Stimulated activated memory B cell treated with anti-CD40 and anti-IgM and Interleukin-4, amounts not matched to agents 10 μg/mL and 1 μg/mL and 100 μg/mL, for 72 hours (primary cell): ENCODE measurements around the gene CLDN19.
"Not testable (repeated sequence)": the region's sequence is repeated elsewhere in the genome, so short reads cannot be mapped to it uniquely, and the experiment has no call there.

ENCODE experiments used
- ATAC-seq: fragments of 150-1000 bp; cut with Tn5 transposase; 2 replicates; pipeline ENCODE4 v1.10.0; 2021
- H3K27ac Mint-ChIP-seq: one replicate; pipeline ENCODE4 v1.8.0; 2022; ENCODE audit warnings: mild to moderate bottlenecking, mixed read lengths
- H3K27me3 Mint-ChIP-seq: one replicate; pipeline ENCODE4 v1.8.0; 2022; ENCODE audit warnings: mixed read lengths
- H3K36me3 Mint-ChIP-seq: one replicate; pipeline ENCODE4 v1.8.0; 2022; ENCODE audit warnings: mixed read lengths
- H3K4me1 Mint-ChIP-seq: one replicate; pipeline ENCODE4 v1.8.0; 2022; ENCODE audit warnings: mixed read lengths
- H3K4me3 Mint-ChIP-seq: one replicate; pipeline ENCODE4 v1.8.0; 2022; ENCODE audit warnings: mild to moderate bottlenecking, moderate library complexity, mixed read lengths
- H3K9me3 Mint-ChIP-seq: one replicate; pipeline ENCODE4 v1.8.0; 2022; ENCODE audit warnings: mixed read lengths

Gene CLDN19

DNA sequence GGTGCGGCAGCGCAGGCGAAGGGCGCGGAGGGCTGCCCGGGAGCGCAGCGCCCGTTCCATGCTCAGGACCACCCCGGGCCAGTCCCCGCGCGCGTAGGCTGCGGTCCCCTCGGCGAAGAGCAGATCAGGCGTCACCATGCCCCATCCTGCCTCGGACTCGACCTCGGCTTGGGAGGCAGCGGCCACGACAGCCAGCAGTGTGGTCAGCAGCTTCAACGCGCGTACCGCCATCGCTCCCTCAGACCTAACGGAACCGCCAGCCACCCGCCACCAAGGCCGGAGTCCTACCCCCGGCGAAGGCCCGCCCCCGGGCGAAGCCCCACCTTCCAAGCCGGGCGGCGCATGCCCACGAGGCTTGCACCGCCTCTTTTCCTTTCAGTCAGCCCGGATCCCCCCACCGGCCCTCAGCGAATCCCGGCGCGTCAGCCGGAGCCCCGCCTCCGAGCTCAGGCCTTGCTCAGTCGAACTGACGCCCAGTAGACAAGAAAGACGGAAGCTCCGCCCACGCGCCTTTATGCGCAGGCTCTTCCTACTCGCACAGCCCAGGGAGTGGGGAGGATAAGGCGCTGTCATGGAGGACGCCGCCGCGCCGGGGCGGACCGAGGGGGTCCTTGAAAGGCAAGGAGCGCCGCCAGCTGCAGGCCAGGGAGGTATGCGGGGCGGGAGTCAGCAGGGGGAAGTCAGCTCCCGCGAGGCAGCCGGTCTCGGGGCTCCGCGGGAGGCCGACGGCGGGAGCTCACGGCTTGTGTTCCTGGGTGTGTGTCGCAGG, 26.9 kb upstream of the CLDN19 start, which contains the start of the genes C1orf50 and P3H1:
TSS of gene C1orf50 (plus strand) at position 509 of the 769 bp plus-strand sequence. CDS start at position 572, 63 bp downstream.
TSS of gene P3H1 (minus strand) at position 288 of the 769 bp plus-strand sequence. CDS start at position 231, 57 bp downstream.
- H3K4me1 Mint-ChIP-seq = peaks cover 35% of the 10 kb centered on the region
- no peaks in the 10 kb centered on the region for H3K9me3 Mint-ChIP-seq

DNA sequence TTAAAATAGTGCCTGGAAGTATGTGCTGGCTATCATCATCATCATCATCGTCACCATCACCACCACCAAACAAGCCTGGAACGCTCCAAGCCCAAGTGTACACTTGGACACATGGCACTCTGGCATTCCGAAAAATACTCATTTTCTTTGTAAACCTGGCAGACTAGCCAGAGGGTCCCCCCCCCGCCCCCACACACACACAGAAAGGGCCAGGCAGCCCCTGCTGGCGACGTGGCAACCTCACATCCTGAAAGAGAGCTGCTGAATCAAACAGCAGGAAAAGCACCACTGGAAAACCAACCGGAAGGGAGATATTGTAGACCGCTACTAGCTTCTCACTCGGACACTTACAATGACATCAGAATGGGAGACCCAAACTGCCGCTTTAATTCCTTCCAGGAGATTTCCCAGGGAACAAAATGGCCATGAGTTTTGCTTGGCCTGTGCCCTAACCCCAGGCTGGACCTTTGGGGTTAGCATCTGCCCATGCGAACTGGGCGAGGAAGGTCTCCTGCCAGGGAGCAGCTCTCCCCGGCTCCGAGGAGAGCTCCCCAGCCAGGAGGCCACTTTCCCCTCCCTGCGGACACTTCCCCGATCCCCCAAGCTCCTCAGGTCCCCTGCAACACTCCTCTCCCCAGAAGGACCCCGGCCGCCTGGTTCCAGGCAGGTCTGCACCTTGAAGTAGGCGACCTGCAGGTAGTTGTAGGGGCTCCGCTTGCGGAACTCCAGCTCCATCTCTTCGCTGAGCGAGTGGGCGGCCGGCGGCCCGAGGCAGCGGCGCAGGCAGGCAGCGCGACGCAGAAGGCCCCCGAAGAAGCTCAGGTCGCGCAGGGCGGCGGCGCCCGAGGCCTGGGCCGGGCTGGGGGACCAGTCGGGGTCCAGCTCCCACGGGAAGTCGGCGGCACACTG, 26.1 kb upstream of the CLDN19 start:
- Mint-ChIP-seq H3K36me3 (peaks cover 20% of the 10 kb centered on the region), H3K4me1 (peaks cover 35% of the 10 kb centered on the region), H3K9me3 (no peaks in the 10 kb centered on the region), H3K4me3 (no peak overlapping the region), H3K27ac (no peak overlapping the region), H3K27me3 (no peaks in the 10 kb centered on the region)
- ATAC-seq = peak; percentile 59

More for the DNA sequence above, 26.9 kb upstream of the CLDN19 start, which contains the start of the genes C1orf50 and P3H1:
- Mint-ChIP-seq H3K27me3 (no peaks in the 10 kb centered on the region), H3K27ac (no peak within 1 kb of the TSS), H3K4me3 (no peak within 1 kb of the TSS), H3K36me3 (peaks cover 20% of the 10 kb centered on the region)
- peak; percentile 97 for ATAC-seq

DNA sequence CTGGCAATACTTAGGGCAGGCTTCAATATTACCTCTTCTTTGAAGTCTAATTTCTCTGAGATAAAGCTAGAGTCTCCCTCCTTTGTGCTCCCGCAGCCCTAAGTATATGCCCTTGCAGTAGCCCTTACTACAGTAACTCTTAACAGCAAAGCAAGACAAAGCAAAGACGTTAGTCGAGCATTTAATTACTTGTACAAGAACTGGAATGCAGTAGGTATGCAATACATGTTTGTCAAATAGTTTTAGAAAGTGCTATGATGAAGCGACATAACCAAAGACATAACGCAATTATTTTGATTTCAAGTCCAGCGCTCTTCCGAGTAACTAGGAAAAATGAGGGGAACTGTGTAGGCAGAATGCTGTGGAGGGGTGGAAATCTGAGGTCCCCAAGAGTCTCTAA, 25.2 kb upstream of the CLDN19 start:
- ATAC-seq = no peak
- Mint-ChIP-seq H3K36me3 (peaks cover 13% of the 10 kb centered on the region), H3K27ac (no peak overlapping the region), H3K4me1 (peaks cover 27% of the 10 kb centered on the region), H3K4me3 (no peak overlapping the region), H3K27me3 (no peaks in the 10 kb centered on the region), H3K9me3 (no peaks in the 10 kb centered on the region)

DNA sequence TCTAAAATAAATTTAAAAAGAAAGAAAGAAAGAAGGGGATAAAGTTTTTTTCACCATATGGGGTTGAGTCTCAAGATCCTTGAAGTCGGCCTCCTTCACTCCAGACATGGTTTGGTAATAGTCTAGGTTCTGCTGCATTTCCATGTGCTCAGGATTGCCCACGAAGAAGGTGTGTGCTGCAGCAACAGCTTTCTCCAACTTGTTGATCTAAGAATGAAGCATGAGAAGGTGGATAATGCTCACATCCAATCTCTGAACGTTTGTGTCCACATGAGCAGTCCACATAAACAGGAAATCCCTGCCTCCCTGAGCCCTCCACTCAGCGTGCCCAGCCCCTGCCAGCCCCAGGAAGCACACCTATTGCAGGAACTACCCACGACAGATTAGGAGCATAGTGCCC, 22.2 kb upstream of the CLDN19 start:
- ATAC-seq = no peak
- no peak overlapping the region for H3K4me3 Mint-ChIP-seq
- H3K27ac Mint-ChIP-seq = no peak overlapping the region
- peaks cover 6% of the 10 kb centered on the region for H3K36me3 Mint-ChIP-seq
- no peaks in the 10 kb centered on the region for H3K9me3 Mint-ChIP-seq
- no peaks in the 10 kb centered on the region for H3K27me3 Mint-ChIP-seq
- peaks cover 17% of the 10 kb centered on the region for H3K4me1 Mint-ChIP-seq

DNA sequence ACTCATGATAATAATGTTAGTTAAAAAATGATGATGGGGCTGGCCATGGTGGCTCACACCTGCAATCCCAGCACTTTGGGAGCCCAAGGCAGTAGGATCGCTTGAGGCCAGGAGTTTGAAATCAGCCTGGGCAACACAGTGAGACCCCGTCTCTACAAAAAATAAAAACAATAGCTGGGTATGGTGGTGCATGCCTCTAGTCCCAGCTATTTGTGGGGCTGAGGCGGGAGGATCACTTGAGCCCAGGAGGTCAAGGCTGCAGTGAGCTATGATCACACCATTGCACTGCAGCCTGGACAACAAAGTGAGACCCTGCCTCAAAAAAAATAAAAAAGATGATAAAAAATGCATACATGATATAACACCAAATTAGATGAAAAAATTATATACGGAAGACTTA, 21.5 kb upstream of the CLDN19 start:
- no peak for ATAC-seq
- Mint-ChIP-seq H3K4me1 (peaks cover 22% of the 10 kb centered on the region), H3K4me3 (no peak overlapping the region), H3K9me3 (no peaks in the 10 kb centered on the region), H3K27ac (no peak overlapping the region), H3K36me3 (peaks cover 13% of the 10 kb centered on the region), H3K27me3 (no peaks in the 10 kb centered on the region)

DNA sequence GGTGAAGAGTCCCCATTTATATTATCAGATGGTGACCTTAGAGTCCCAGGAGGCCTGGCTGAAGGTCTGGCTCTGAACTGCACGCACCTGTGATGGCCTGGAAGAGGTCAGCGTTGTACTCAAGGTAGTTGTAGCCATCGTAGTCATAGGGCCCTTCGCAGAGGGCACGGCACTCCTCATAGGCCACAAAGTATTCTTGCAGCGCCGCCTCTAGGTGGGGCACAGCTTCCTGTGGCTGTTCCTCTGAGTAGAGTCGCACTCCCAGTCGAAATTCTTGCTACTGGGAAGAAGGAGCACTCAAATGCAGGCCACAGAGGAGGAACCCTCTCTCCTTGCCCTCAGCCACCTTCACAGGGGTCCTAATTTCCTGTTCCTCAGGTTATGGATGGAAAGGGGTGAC, 19.1 kb upstream of the CLDN19 start:
- peaks cover 37% of the 10 kb centered on the region for H3K36me3 Mint-ChIP-seq

DNA sequence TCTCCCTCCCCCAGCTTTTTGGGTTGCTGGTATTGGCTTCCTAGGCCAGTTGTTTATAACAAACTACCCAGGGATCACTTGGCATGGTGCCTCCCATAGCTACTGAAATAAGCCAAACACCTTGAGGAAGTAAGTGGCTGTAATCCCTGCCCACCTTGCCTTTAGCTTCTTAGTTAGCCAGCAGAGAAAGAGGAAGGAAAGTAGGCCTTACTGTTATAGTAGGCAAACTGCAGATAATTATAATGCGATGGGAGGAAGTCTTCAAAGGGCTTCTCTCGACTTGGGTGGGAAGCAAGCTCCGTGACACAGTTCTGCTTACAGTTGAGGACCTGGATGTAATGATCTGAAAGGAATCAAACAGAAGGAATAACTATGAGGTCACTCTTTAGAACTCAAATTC, 18.6 kb upstream of the CLDN19 start:
- ATAC-seq = no peak
- Mint-ChIP-seq H3K9me3 (no peaks in the 10 kb centered on the region), H3K4me3 (no peak overlapping the region), H3K27me3 (no peaks in the 10 kb centered on the region), H3K36me3 (peaks cover 41% of the 10 kb centered on the region), H3K27ac (no peak overlapping the region), H3K4me1 (peaks cover 22% of the 10 kb centered on the region)

More for the DNA sequence above, 19.1 kb upstream of the CLDN19 start:
- Mint-ChIP-seq H3K27me3 (no peaks in the 10 kb centered on the region), H3K4me1 (peaks cover 22% of the 10 kb centered on the region), H3K27ac (no peak overlapping the region), H3K9me3 (no peaks in the 10 kb centered on the region), H3K4me3 (no peak overlapping the region)
- ATAC-seq = no peak

DNA sequence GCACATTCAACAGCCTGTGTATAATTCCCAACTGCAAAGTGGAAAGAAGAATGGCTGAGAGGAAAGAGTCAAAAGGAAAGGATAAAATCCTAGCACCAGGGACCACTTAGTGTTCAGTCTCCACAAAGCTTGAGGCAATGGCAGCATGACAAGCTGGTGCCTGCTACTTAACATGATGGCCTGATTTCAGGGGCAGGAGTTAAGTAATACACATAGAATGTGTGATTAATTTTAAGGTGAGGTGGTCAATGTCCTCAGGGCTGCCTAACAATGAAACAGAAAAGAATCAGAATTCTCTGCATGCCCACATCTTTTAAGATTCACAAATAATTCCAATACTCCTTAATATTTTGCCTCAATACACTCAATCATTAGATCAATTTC, 17.8 kb upstream of the CLDN19 start:
- peaks cover 47% of the 10 kb centered on the region for H3K36me3 Mint-ChIP-seq
- no peaks in the 10 kb centered on the region for H3K27me3 Mint-ChIP-seq
- H3K27ac Mint-ChIP-seq = no peak overlapping the region

DNA sequence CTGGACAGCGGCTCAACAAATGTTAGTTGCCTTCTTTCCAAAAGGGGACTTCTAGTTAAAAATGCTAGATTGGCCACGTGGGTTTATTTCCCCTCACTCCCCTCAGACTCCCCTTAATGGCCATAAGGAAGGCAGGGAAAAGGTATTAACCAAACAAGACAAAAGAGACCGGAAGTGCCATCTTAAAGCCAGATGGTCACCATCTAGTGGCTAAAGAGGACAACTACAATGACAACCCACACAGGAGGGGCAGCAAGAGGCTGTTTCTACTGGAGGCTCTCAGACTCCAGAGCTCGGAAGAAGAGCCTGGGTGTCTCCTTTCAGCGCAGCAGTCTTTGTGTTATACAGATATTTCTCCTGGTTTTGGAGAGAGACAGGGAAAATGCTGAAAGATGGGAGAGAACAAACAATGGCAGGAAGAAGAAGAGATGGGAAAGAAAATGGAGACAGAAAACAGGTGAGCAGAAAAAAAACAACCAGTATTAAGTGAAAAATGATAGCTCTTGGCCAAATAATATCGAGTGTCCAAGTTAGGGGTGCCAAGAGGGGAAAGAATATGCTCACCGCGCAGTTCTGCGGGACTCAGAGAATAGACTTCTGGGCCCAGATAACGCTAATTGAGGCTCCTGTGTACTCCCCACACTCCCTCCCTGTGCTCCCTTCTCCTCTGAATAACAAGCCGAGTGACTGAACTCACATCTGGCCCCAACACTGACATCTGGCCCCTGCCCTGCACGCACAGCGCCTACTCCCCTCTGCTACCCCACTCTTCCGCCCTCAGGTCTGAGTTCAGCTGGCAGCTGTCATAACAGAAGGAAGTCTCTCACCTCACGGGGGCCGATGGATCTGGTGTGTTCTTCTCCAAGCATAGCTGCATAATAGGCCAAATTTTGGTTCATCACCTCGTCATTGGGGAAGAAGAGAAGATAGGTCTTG, 17.2 kb upstream of the CLDN19 start:
- peaks cover 54% of the 10 kb centered on the region for H3K36me3 Mint-ChIP-seq

More for the DNA sequence above, 17.8 kb upstream of the CLDN19 start:
- no peaks in the 10 kb centered on the region for H3K9me3 Mint-ChIP-seq
- ATAC-seq = no peak
- no peak overlapping the region for H3K4me3 Mint-ChIP-seq
- H3K4me1 Mint-ChIP-seq = peaks cover 22% of the 10 kb centered on the region

DNA sequence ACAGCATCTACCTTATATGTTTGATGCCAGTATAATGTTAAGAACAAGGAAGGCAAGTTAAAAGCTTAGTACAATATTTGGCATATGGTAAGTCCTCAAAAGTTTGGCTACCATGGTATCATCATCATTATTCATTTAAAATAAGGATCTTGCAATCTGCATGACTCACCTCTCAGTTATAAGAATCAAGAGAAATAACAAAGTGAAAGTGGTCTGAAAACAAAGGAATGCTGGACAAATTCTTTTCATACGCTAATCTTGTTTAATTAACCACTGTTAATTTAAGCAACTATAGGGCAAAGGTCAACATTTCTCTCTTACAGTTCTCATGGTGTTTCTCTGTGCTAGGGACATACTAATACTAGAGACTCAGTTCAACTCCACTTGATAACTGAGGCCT, 13.0 kb upstream of the CLDN19 start:
- peaks cover 85% of the 10 kb centered on the region for H3K36me3 Mint-ChIP-seq
- ATAC-seq = no peak

More for the DNA sequence above, 17.2 kb upstream of the CLDN19 start:
- peaks cover 17% of the 10 kb centered on the region for H3K4me1 Mint-ChIP-seq
- peak; percentile 59 for ATAC-seq
- H3K9me3 Mint-ChIP-seq = no peaks in the 10 kb centered on the region
- no peak overlapping the region for H3K27ac Mint-ChIP-seq
- H3K27me3 Mint-ChIP-seq = no peaks in the 10 kb centered on the region
- H3K4me3 Mint-ChIP-seq = no peak overlapping the region

DNA sequence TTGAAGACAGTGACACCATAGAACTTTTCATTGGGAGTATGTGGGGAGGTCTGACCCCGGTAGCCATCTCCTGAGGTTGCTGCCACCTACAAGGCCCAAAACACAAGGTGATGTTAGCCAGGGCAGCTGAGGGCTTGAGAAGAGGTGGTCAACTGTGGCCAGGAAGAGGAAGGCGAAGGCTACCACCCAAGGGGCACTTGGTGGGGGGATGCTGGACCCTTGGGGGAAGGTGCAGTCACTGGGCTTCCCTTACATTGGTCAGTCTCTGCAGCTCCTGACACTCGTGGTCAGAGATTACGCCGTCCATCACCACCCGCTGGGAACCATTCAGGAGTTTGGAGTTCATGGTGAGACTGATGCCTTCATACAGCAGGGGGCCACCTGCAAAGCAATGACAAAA, 12.2 kb upstream of the CLDN19 start:
- peaks cover 83% of the 10 kb centered on the region for H3K36me3 Mint-ChIP-seq

More for the DNA sequence above, 13.0 kb upstream of the CLDN19 start:
- Mint-ChIP-seq H3K9me3 (peaks cover 5% of the 10 kb centered on the region), H3K27me3 (no peaks in the 10 kb centered on the region), H3K4me3 (no peak overlapping the region), H3K4me1 (peaks cover 10% of the 10 kb centered on the region), H3K27ac (no peak overlapping the region)

DNA sequence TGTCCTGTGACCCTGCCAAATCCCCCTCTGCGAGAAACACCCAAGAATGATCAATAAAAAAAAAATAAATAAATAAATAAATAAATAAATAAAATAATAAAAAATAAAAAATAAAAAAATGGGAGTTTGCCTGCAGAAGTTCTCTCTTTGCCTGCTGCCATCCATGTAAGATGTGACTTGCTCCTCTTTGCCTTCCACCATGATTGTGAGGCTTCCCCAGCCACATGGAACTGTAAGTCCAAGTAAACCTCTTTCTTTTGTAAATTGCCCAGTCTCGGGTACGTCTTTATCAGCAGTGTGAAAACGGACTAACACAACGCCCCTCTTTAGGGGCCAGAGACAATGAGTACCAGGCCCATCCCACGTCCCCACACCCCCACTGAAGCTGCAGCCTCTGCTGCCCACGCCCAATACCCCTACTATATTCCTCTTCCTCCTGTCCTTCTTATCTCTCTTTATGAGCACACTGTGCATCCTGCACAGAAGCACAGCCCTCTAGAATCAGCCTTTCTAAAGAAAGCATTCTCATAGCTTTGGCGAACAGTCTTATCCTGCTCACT, 11.6 kb upstream of the CLDN19 start:
- H3K9me3 Mint-ChIP-seq, H3K4me3 Mint-ChIP-seq, H3K27me3 Mint-ChIP-seq, H3K27ac Mint-ChIP-seq, H3K4me1 Mint-ChIP-seq, ATAC-seq: not testable (repeated sequence)
- peaks cover 76% of the 10 kb centered on the region for H3K36me3 Mint-ChIP-seq

More for the DNA sequence above, 12.2 kb upstream of the CLDN19 start:
- Mint-ChIP-seq H3K4me3 (no peak overlapping the region), H3K4me1 (peaks cover 5% of the 10 kb centered on the region), H3K27me3 (no peaks in the 10 kb centered on the region), H3K9me3 (peaks cover 5% of the 10 kb centered on the region), H3K27ac (no peak overlapping the region)
- no peak for ATAC-seq

DNA sequence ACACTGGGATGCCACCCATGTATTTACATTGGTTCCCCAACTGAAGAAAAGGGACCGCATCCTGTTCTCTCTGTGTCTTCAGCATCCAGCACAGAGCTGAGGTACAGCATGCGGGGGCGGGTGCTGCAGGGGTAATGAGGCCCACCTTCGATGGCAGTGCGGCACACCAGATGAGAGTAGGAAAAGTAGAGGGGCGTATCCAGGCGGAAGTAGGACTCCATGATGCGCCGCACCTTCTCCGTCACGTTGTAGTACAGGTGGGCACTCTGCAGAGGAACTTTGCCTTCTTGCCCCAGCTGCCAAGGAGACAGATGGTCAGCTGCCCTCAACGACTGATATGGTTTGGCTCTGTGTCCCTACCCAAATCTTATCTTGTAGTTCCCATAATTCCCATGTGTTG, 10.0 kb upstream of the CLDN19 start:
- Mint-ChIP-seq H3K27me3 (no peaks in the 10 kb centered on the region), H3K27ac (no peak overlapping the region), H3K4me3 (no peak overlapping the region), H3K4me1 (no peaks in the 10 kb centered on the region), H3K9me3 (peaks cover 5% of the 10 kb centered on the region), H3K36me3 (peaks cover 61% of the 10 kb centered on the region)
- no peak for ATAC-seq
